MCF 10A (cell line): ENCODE measurements around the gene CPEB2. TPM values are rescaled to one million over a fixed set of nuclear protein-coding genes. Genes with fewer than 3 reads are reported as not detected.

Source experiments
- BruUV-seq: library from RNA; stranded (reverse); fragments of 400-500 nt; replicated peaks from 2 replicates; lab custom pipeline; 2021; lab: Mats Ljungman, UMichigan
- CTCF ChIA-PET: fragments of 300-600 bp; sonication (Branson Sonifier 250); formaldehyde crosslinking; extraction: SDS; loops from one replicate; lab custom pipeline; 2021; ENCODE audit warnings: antibody characterized with exemption, inconsistent platforms; lab: Yijun Ruan, JAX
- POLR2A ChIA-PET: fragments of 300-600, 350-650 bp; sonication (Branson Sonifier 250); formaldehyde crosslinking; extraction: SDS; loops from one replicate; lab custom pipeline; 2020; ENCODE audit warnings: antibody characterized with exemption, inconsistent platforms; lab: Yijun Ruan, JAX
- DNase-seq: peaks from one replicate; pipeline ENCODE4 v3.0.0-alpha.2; 2018; ENCODE audit not compliant: unreplicated experiment
- H3K27ac Mint-ChIP-seq: one replicate; pipeline ENCODE4 v1.8.0; 2022; ENCODE audit warnings: mild to moderate bottlenecking, low read depth, mixed read lengths; ENCODE audit not compliant: unreplicated experiment
- H3K27me3 Mint-ChIP-seq: one replicate; pipeline ENCODE4 v1.8.0; 2022; ENCODE audit warnings: mixed read lengths; ENCODE audit not compliant: insufficient read depth, unreplicated experiment
- H3K36me3 Mint-ChIP-seq: one replicate; pipeline ENCODE4 v1.8.0; 2022; ENCODE audit warnings: mild to moderate bottlenecking, moderate library complexity, mixed read lengths; ENCODE audit not compliant: insufficient read depth, unreplicated experiment
- H3K4me1 Mint-ChIP-seq: one replicate; pipeline ENCODE4 v1.8.0; 2022; ENCODE audit warnings: mixed read lengths; ENCODE audit not compliant: insufficient read depth, unreplicated experiment
- H3K4me3 Mint-ChIP-seq: one replicate; pipeline ENCODE4 v1.8.0; 2022; ENCODE audit warnings: mild to moderate bottlenecking, moderate library complexity, mixed read lengths; ENCODE audit not compliant: unreplicated experiment
- H3K9me3 Mint-ChIP-seq: one replicate; pipeline ENCODE4 v1.8.0; 2022; ENCODE audit warnings: mixed read lengths; ENCODE audit not compliant: unreplicated experiment
- CTCF ChIP-seq: fragments of 200-600 bp; IDR thresholded peaks from one replicate; pipeline ENCODE4 v1.8.0; 2022; ENCODE audit warnings: antibody characterized with exemption, mild to moderate bottlenecking; ENCODE audit not compliant: unreplicated experiment
- intact Hi-C: fragments of 100-400 bp; cut with micrococcal nuclease; formaldehyde crosslinking; loops from 2 replicates; pipeline ENCODE4 v1.14.1; 2022
- total RNA-seq: library from RNA; stranded (reverse); gene quantifications from 2 replicates; pipeline ENCODE4 v1.2.3, GENCODE V29; 2022

The CPEB2 gene
- total RNA-seq, 1 experiment from 2014 or later: 13.8 TPM

GRCh38 chr4:14965071-14965470, 37.2 kb upstream of the CPEB2 start:
- ChIA-PET CTCF (interaction anchor here (0.6 kb wide), 1 partner anchor 1468 kb away, joined by 3 read pairs; no protein-coding TSS in a partner anchor), POLR2A (interaction anchor here (1.3 to 1.5 kb wide), 2 partner anchors 15 to 36 kb away, joined by 3 read pairs; no protein-coding TSS in a partner anchor)
- H3K36me3 Mint-ChIP-seq: no peaks in the 10 kb centered on the region
- intact Hi-C loops: loop anchor here (10.0 kb wide), 1 partner anchor 460 kb away; no protein-coding TSS in a partner anchor
- BruUV-seq: no TSS peak
- H3K4me3 Mint-ChIP-seq: no peak overlapping the region
- no peak overlapping the region for H3K27ac Mint-ChIP-seq
- H3K4me1 Mint-ChIP-seq: no peaks in the 10 kb centered on the region
- TF ChIP-seq CTCF: no peak
- H3K27me3 Mint-ChIP-seq: no peaks in the 10 kb centered on the region
- H3K9me3 Mint-ChIP-seq: peaks cover 4% of the 10 kb centered on the region
- no peak for DNase-seq

- no peak overlapping the region for H3K4me3 Mint-ChIP-seq
- TF ChIP-seq CTCF: no peak
- ChIA-PET CTCF (interaction anchor here (0.6 kb wide), 1 partner anchor 129 kb away, joined by 3 read pairs; no protein-coding TSS in a partner anchor), POLR2A (interaction anchor here (0.6 kb wide), 1 partner anchor 714 kb away, joined by 4 read pairs; the partner anchor contains the start of gene FAM200B)
- no peaks in the 10 kb centered on the region for H3K4me1 Mint-ChIP-seq
- DNase-seq: peak; percentile 6
- intact Hi-C loops: loop anchor here (10.0 kb wide), 1 partner anchor 463 kb away; no protein-coding TSS in a partner anchor
- peaks cover 7% of the 10 kb centered on the region for H3K9me3 Mint-ChIP-seq
- H3K27ac Mint-ChIP-seq: no peak overlapping the region
- no TSS peak for BruUV-seq
- H3K27me3 Mint-ChIP-seq: no peaks in the 10 kb centered on the region
- no peaks in the 10 kb centered on the region for H3K36me3 Mint-ChIP-seq
Observed at GRCh38 chr4:14967982-14968381, 34.3 kb upstream of the CPEB2 start.

- Mint-ChIP-seq H3K4me1 (no peaks in the 10 kb centered on the region), H3K9me3 (peaks cover 2% of the 10 kb centered on the region), H3K27ac (no peak overlapping the region), H3K4me3 (no peak overlapping the region), H3K36me3 (no peaks in the 10 kb centered on the region), H3K27me3 (no peaks in the 10 kb centered on the region)
- intact Hi-C loops: no loop called here
- BruUV-seq: no TSS peak
- ChIA-PET POLR2A (interaction anchor here (0.6 to 2.3 kb wide), 3 partner anchors 23 to 206 kb away, joined by 3 to 12 read pairs (median 3); no protein-coding TSS in a partner anchor), CTCF (interaction anchor here (0.6 to 0.7 kb wide), 3 partner anchors 13 to 477 kb away, joined by 3 to 4 read pairs (median 4); no protein-coding TSS in a partner anchor)
- TF ChIP-seq CTCF: no peak
- DNase-seq: no peak
Observed at GRCh38 chr4:14977830-14978229, 24.5 kb upstream of the CPEB2 start.

- BruUV-seq: no TSS peak
- CTCF ChIA-PET: no interaction called here
Observed at GRCh38 chr4:14984448-14984847, 17.8 kb upstream of the CPEB2 start.

More at GRCh38 chr4:14984448-14984847, 17.8 kb upstream of the CPEB2 start:
- Mint-ChIP-seq H3K4me1 (no peaks in the 10 kb centered on the region), H3K27me3 (no peaks in the 10 kb centered on the region), H3K9me3 (no peaks in the 10 kb centered on the region), H3K27ac (no peak overlapping the region), H3K4me3 (no peak overlapping the region), H3K36me3 (no peaks in the 10 kb centered on the region)
- no peak for TF ChIP-seq CTCF
- POLR2A ChIA-PET: interaction anchor here (0.7 to 3.1 kb wide), 3 partner anchors 10 to 844 kb away, joined by 3 to 22 read pairs (median 9); no protein-coding TSS in a partner anchor
- intact Hi-C loops: no loop called here
- DNase-seq: peak; percentile 58
